ENCODE results near the gene SLCO3A1.

The SLCO3A1 gene

DNA sequence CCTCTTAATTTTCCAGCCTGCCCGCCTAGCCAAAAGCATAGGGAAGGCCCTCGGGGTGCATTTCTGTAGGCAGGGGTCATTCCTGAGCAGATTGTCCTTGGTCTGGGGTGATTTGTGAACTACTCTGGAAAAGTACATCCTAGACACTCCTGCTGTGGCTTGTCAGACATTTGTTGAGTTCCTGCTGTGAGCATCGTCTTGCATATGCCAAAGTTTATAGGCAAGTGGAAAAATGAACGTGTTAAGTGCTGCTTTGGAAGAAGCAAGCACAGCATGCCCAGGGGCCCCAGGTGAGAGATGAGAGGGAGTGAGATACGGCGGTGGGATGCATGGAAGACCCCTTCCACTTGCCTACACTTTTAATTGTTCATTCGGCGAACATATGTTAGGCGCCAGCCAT lies 302.4 kb downstream of the SLCO3A1 start:
- no peak for DNase-seq (ENCODE audit: low read depth in 4 of 4, low spot score in 1 of 4)

GRCh38 chr15:92157666-92158298 lies 304.3 kb downstream of the SLCO3A1 start:
- no peak for DNase-seq (ENCODE audit: low read depth in 4 of 4, low spot score in 1 of 4)

DNA sequence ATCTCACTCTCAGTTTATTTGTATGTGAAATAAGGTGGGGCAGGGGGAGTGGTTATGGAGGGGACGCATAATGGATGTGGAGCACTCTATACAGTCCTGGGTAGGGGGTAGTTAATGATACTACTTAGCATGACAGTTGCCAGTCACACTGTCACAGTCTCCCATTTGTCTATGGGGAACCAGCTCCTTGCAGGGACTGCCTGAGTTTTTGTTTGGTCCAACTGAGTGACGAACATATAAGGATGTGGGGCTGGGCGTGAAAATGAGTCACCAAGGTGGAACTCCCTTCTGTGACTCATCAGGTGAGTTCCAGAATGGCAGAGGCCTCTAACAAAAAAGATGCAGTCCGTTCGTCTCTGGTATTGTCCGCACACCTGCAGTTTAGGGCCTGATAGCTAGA lies 304.9 kb downstream of the SLCO3A1 start:
- peak in 3 of 4 experiments; percentile 2 to 36 (median 19) for DNase-seq (ENCODE audit: low read depth in 4 of 4, low spot score in 1 of 4)

DNA sequence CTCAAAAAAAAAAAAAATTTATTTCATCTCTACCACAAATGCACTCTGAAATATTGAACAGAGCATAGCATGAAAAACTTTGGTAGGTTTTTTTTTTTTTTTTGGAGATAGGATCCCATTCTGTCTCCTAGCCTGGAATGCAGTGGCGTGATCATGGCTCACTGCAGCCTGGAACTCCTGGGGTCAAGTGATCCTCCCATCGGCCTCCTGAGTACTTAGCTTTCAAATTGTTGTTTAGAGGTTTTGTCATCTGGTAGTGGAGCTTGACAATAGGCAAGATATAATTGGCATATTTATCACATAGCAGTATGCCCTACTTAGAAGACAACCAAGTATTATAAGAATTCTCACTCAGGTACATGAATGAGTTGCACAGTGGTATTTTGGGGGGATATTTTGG lies 306.0 kb downstream of the SLCO3A1 start:
- no peak for DNase-seq (ENCODE audit: low read depth in 4 of 4, low spot score in 1 of 4)

- DNase-seq (ENCODE audit: low read depth in 4 of 4, low spot score in 1 of 4) = no peak
Measured at GRCh38 chr15:92159906-92160841, 306.7 kb downstream of the SLCO3A1 start.

- DNase-seq (ENCODE audit: low read depth in 4 of 4, low spot score in 1 of 4) = no peak
Measured at GRCh38 chr15:92161039-92161670, 307.6 kb downstream of the SLCO3A1 start.

GRCh38 chr15:92162657-92163056 lies 309.1 kb downstream of the SLCO3A1 start:
- no peak for DNase-seq (ENCODE audit: low read depth in 4 of 4, low spot score in 1 of 4)

DNA sequence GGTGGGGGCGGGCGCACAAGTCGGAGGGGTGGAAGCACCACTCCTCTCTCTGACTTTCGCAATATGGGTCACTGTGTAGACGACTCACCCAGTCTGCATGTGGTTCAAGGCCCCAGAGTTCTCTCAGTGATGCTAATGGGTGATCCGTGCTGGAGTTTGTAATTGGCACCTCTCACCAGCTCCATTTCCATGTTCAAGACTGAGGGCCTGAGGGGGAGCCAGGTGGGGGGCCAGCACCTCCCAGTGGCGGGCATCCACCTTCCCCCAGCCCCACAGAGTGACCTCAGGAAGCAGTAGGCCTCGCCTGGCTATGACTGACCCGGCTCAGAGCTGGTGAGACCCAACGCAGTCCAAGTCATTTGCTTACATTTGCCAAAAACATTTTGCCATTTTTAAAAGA lies 310.1 kb downstream of the SLCO3A1 start:
- DNase-seq (ENCODE audit: low read depth in 4 of 4, low spot score in 1 of 4) = no peak

GRCh38 chr15:92164327-92165000 lies 311.0 kb downstream of the SLCO3A1 start:
- no peak for DNase-seq (ENCODE audit: low read depth in 4 of 4, low spot score in 1 of 4)

GRCh38 chr15:92165001-92165346 lies 311.5 kb downstream of the SLCO3A1 start:
- DNase-seq (ENCODE audit: low read depth in 4 of 4, low spot score in 1 of 4) = no peak

- no peak for DNase-seq (ENCODE audit: low read depth in 4 of 4, low spot score in 1 of 4)
Measured at GRCh38 chr15:92166029-92166428, 312.5 kb downstream of the SLCO3A1 start.

DNA sequence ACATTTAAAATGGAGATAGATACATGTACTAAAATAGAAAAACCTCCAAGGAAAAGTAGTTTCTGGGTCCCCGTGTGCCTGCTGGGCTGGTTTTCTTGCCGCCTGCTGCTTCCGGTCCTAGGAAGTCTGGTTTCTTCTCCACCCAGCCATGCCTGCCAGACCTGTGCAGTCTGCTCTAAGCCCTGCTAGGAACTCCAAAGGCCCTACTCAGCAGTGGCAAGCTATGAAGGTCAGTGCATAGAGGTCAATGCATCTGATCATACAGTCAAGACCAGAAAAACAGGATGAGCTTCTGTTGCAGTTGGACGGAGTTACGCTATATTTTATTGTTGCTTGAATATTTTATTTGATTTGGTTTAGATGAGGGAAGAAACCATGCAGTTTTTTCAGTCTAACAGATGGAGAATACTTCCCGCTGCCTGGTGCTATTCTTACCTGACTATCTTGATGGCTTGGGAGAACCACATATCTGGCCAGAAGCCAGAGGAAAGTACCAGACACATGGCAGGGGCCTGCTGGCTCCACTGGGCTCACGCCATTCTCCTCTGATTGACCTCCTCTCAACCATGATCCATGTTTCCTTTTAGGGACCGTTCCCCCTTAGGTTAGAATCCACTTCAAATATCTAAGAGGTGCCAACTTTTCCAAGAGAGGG lies 313.4 kb downstream of the SLCO3A1 start:
- DNase-seq (ENCODE audit: low read depth in 4 of 4, low spot score in 1 of 4) = no peak

GRCh38 chr15:92167451-92167850 lies 313.9 kb downstream of the SLCO3A1 start:
- DNase-seq (ENCODE audit: low read depth in 4 of 4, low spot score in 1 of 4) = no peak

DNA sequence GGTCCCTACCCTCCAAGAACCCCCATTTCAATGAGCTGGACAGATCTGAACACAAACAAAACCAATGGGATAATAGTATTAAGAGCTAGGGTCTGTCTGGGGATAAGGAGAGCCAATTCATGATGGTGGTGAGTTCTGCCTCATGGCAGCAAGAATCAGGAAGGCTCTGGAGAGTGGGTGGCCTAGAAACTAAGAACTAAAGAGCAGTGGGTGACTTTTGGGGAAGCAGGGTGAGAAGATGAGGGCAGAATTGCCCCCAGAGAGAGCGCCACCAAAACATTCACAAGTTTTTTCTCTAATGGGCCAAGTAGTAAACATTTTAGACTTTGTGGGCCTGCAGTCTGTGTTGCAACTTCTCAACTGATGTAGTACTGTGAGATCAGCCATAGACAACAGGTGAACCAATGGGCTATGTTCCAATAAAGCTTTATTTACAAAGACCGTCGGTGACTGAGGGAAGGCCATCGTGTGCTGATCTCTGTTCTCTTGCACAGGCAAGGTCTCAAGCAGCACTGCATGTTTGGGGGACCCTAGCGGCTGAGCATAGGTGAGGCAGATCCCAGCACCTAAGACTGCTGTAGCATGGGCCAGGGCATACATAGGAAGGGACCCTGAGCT lies 314.7 kb downstream of the SLCO3A1 start:
- DNase-seq (ENCODE audit: low read depth in 4 of 4, low spot score in 1 of 4) = no peak

GRCh38 chr15:92170897-92171296 lies 317.4 kb downstream of the SLCO3A1 start:
- DNase-seq (ENCODE audit: low read depth in 4 of 4, low spot score in 1 of 4) = no peak

- no peak for DNase-seq (ENCODE audit: low read depth in 4 of 4, low spot score in 1 of 4)
Measured at GRCh38 chr15:92178911-92179310, 325.4 kb downstream of the SLCO3A1 start.

DNA sequence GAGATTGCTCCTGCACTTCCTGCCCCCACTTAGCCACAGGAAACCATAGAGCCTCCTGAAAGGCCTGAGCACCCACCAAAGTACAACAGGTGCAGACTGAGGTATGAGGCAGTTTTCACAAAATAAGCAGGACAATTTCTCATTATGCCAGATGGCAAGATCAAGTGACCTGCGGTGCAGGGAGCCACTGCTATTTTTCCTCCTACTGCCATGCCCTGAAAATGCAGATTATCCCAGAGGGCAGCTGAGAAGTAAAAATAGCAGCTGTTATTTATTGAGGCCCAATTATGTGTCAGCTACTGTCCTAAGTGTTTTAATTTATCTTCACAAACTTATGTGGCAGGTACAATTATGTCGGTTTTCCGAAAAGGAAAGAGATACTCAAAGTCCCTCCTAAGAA lies 330.6 kb downstream of the SLCO3A1 start:
- DNase-seq (ENCODE audit: low read depth in 4 of 4, low spot score in 1 of 4) = no peak

GRCh38 chr15:92184679-92185230 lies 331.2 kb downstream of the SLCO3A1 start:
- DNase-seq (ENCODE audit: low read depth in 4 of 4, low spot score in 1 of 4) = no peak

DNA sequence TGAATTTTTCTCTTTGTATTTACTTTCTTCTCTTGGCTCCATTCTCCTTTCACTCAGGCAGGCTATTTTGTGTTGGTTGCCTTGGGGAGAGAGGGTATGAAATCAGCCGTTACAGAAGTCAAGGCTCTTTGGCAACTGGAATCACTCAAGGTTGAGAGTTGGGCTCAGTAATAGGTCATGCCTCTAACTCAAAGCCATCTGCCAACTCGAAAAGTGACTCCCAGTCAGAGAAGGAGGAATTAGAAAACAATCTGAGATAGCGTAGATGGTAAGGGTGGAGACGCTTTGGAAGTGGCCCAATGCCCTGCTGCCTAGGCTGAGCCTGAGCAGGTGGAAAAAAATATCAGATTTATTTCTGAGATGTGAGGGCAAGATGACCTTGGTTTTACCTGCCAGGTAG lies 334.5 kb downstream of the SLCO3A1 start:
- no peak for DNase-seq (ENCODE audit: low read depth in 4 of 4, low spot score in 1 of 4)

- no peak for DNase-seq (ENCODE audit: low read depth in 4 of 4, low spot score in 1 of 4)
Measured at GRCh38 chr15:92189166-92189565, 335.7 kb downstream of the SLCO3A1 start.

Measured in stimulated activated CD4-positive, alpha-beta T cell treated with anti-CD3 and anti-CD28 coated beads, Interleukin-1b, Interleukin-23, amount 100 ng/mL, for 24 hours (primary cell).